RWPE2 (cell line): ENCODE results near the gene KRT76.
"Not testable (repeated sequence)": the region's sequence is repeated elsewhere in the genome, so short reads cannot be mapped to it uniquely, and the experiment has no call there.

Source experiments
- ATAC-seq: fragments of 200-7000 bp; cut with Tn5 transposase; 3 replicates; pipeline ENCODE4 v1.9.1; 2021; ENCODE audit warnings: low read depth
- DNase-seq: peaks from one replicate; pipeline ENCODE4 v3.0.0-alpha.2; 2020; ENCODE audit warnings: low spot score
- H3K27ac ChIP-seq: fragments of 450-650 bp; 2 replicates; pipeline ENCODE4 v1.5.1; 2017; ENCODE audit warnings: mild to moderate bottlenecking; ENCODE audit not compliant: poor library complexity, severe bottlenecking
- H3K27me3 ChIP-seq: fragments of 250-450 bp; sonication (Bioruptor Pico); 2 replicates; pipeline ENCODE4 v1.5.1; 2021; ENCODE audit warnings: mild to moderate bottlenecking, moderate library complexity; ENCODE audit not compliant: insufficient read depth, poor library complexity, severe bottlenecking
- H3K36me3 ChIP-seq: fragments of 250-450 bp; sonication (Bioruptor Pico); 2 replicates; pipeline ENCODE4 v1.5.1; 2020; ENCODE audit warnings: low read depth, mild to moderate bottlenecking, moderate library complexity
- H3K4me1 ChIP-seq: fragments of 250-450 bp; sonication (Bioruptor Pico); 2 replicates; pipeline ENCODE4 v1.5.1; 2021; ENCODE audit warnings: mild to moderate bottlenecking, moderate library complexity; ENCODE audit not compliant: insufficient read depth, poor library complexity, severe bottlenecking
- H3K4me3 ChIP-seq: fragments of 250-450 bp; sonication (Bioruptor Pico); 2 replicates; pipeline ENCODE4 v1.5.1; 2021; ENCODE audit warnings: mild to moderate bottlenecking, moderate library complexity; ENCODE audit not compliant: severe bottlenecking
- H3K9me3 ChIP-seq: fragments of 250-450 bp; sonication (Bioruptor Pico); 2 replicates; pipeline ENCODE4 v1.5.1; 2021; ENCODE audit warnings: mild to moderate bottlenecking, moderate library complexity; ENCODE audit not compliant: severe bottlenecking
- CTCF ChIP-seq: fragments of 450-650 bp; IDR thresholded peaks from one replicate; pipeline ENCODE4 v1.5.1; 2017; ENCODE audit warnings: mild to moderate bottlenecking, moderate library complexity; ENCODE audit not compliant: poor library complexity, severe bottlenecking

Gene KRT76

DNA sequence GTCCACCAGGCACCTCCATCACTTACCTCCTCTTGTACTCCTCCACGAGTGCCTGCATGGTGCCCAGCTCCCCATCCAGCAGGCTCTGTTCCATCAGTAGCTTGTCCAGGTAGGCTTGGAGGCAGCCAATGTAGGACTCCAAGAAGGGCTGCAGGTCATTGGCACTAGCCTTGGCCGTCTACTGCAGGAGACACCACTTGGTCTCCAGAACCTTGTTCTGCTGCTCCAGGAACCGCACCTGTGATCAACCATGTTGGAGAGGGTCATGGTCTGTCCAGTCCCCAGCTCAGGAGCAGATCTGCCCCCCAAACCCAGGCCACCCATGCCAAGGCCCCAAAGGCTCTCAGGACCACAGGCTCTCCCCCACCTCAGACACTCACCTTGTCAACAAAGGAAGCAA is 23.9 kb downstream of the KRT76 start:
- ATAC-seq: no peak
- Histone ChIP-seq H3K36me3 (no peaks in the 10 kb centered on the region), H3K4me3 (no peak overlapping the region), H3K27ac (no peak overlapping the region), H3K9me3 (no peaks in the 10 kb centered on the region), H3K4me1 (no peaks in the 10 kb centered on the region), H3K27me3 (no peaks in the 10 kb centered on the region)
- TF ChIP-seq CTCF: no peak
- DNase-seq: no peak

DNA sequence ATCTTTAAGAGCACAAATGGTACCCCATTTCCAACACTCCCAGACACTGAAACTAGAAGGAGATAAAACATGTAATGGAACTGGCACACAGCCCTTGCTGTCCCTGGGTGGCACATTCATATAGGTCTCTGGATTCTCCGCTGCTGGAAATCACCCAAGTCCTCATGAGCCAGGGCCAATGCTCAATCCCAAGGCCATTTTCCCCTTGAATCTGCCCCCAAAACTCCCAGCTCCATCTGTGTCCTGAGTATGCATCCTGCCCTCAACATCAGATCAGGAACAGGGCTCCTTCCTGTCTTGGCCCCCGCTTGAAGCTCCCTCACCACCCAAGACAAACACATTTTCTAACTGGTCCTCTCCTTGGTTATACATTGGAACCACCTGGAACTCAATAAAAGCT is 24.6 kb downstream of the KRT76 start:
- no peaks in the 10 kb centered on the region for H3K4me1 ChIP-seq
- no peaks in the 10 kb centered on the region for H3K27me3 ChIP-seq
- no peak overlapping the region for H3K27ac ChIP-seq
- no peaks in the 10 kb centered on the region for H3K9me3 ChIP-seq
- H3K36me3 ChIP-seq: no peaks in the 10 kb centered on the region
- DNase-seq (no peak), ATAC-seq (no peak)
- no peak for TF ChIP-seq CTCF
- H3K4me3 ChIP-seq: no peak overlapping the region

DNA sequence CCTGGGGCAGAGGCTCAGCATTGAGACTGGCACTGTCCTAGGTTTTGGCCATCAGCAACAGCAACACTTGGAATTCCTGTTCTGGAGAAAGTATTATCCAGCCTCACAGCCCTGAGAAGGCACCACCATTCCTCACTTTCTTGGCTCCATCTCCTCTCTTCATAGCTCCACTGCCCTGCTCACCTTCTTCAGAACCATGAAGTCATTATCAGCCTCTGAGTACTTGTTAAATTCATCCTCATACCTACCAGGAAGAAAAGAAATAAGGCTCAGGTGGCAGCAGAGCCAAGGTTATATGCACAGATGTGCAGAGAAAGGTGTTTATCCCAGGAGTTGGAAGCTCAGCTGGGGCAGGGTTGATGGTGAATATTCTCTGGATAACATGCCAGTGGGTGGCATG is 25.4 kb downstream of the KRT76 start:
- Histone ChIP-seq H3K36me3 (no peaks in the 10 kb centered on the region), H3K4me1 (no peaks in the 10 kb centered on the region), H3K27me3 (no peaks in the 10 kb centered on the region), H3K9me3 (no peaks in the 10 kb centered on the region), H3K4me3 (no peak overlapping the region), H3K27ac (no peak overlapping the region)
- no peak for DNase-seq
- ATAC-seq: no peak
- no peak for TF ChIP-seq CTCF

DNA sequence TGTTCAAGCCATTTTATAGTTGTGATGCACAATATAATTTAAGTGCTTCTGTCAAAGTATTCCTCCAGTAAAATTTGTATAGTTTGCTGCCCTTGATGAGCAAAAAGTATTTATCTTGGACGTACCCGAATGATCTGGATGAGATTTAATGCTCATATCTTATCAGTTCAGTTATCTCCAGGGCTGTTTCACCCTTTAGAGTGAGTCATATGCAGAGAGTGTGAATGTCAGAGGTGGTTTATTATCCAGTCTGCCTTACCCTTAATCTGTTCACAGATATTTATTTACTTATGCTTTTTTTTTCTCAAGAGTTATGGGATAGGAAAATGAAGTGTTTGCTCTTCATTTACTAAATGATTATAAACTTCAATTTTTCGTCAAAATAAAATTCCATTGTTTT is 26.6 kb downstream of the KRT76 start:
- H3K27ac ChIP-seq, H3K4me1 ChIP-seq, ATAC-seq, DNase-seq, H3K27me3 ChIP-seq, H3K4me3 ChIP-seq, H3K36me3 ChIP-seq, H3K9me3 ChIP-seq: not testable (repeated sequence)

GRCh38 chr12:52749827-52750226 is 27.3 kb downstream of the KRT76 start:
- Histone ChIP-seq H3K36me3 (no peaks in the 10 kb centered on the region), H3K4me1 (no peaks in the 10 kb centered on the region), H3K27me3 (no peaks in the 10 kb centered on the region), H3K9me3 (no peaks in the 10 kb centered on the region), H3K4me3 (no peak overlapping the region), H3K27ac (no peak overlapping the region)
- DNase-seq: no peak
- no peak for TF ChIP-seq CTCF
- no peak for ATAC-seq
